Measurements from ENCODE around the gene NEK9. TPM values are rescaled to one million over a fixed set of nuclear protein-coding genes. Genes with fewer than 3 reads are reported as not detected.
A peak's percentile ranks its signal among the peaks of the same experiment; 100 is the strongest.

NEK9 gene
- 109 TPM for total RNA-seq
- long read RNA-seq, full-length matches to known transcripts: 24 of 62 reads
- long read RNA-seq, partial matches to known transcripts: 16 of 62 reads
- long read RNA-seq, other reads (novel, unspliced or antisense): 22 of 62 reads

- ATAC-seq (ENCODE audit: poor library complexity) (peak; percentile 97), DNase-seq (peak; percentile 95)
- intact Hi-C loops (cut with DNase I): loop anchor here (5.0 kb wide), 1 partner anchor 360 kb away; no protein-coding TSS in a partner anchor
Measured at GRCh38 chr14:75126679-75127473, at the start of gene NEK9. TSS of gene NEK9 (minus strand) at chr14:75127048. CDS start at chr14:75126921, 127 bp downstream.

- intact Hi-C loops (cut with DNase I): no loop called here
- DNase-seq (peak; percentile 92), ATAC-seq (ENCODE audit: poor library complexity) (peak; percentile 97)
Measured at GRCh38 chr14:75176142-75176820, 49.4 kb upstream of the NEK9 start, which contains the start of gene TMED10. TSS of gene TMED10 (minus strand) at chr14:75176612. CDS start at chr14:75176579, 33 bp downstream.

- ATAC-seq (ENCODE audit: poor library complexity) (no peak), DNase-seq (no peak)
- intact Hi-C loops (cut with DNase I): no loop called here
Measured at GRCh38 chr14:75175677-75176141, 48.9 kb upstream of the NEK9 start.

- ATAC-seq (ENCODE audit: poor library complexity): no peak
- intact Hi-C loops (cut with DNase I): no loop called here
- no peak for DNase-seq
Measured at GRCh38 chr14:75174066-75174465, 47.2 kb upstream of the NEK9 start.

GRCh38 chr14:75170772-75171171, 43.9 kb upstream of the NEK9 start:
- intact Hi-C loops (cut with DNase I): no loop called here
- no peak for ATAC-seq (ENCODE audit: poor library complexity)
- DNase-seq: no peak

GRCh38 chr14:75168586-75169335, 41.9 kb upstream of the NEK9 start:
- intact Hi-C loops (cut with DNase I): no loop called here
- DNase-seq (no peak), ATAC-seq (ENCODE audit: poor library complexity) (no peak)

GRCh38 chr14:75167325-75167724, 40.5 kb upstream of the NEK9 start:
- ATAC-seq (ENCODE audit: poor library complexity) (no peak), DNase-seq (no peak)
- intact Hi-C loops (cut with DNase I): no loop called here

GRCh38 chr14:75165586-75166391, 38.9 kb upstream of the NEK9 start:
- no peak for DNase-seq
- intact Hi-C loops (cut with DNase I): no loop called here
- no peak for ATAC-seq (ENCODE audit: poor library complexity)

- DNase-seq (no peak), ATAC-seq (ENCODE audit: poor library complexity) (no peak)
- intact Hi-C loops (cut with DNase I): no loop called here
Measured at GRCh38 chr14:75164809-75165208, 38.0 kb upstream of the NEK9 start.

GRCh38 chr14:75163677-75164076, 36.8 kb upstream of the NEK9 start:
- DNase-seq (no peak), ATAC-seq (ENCODE audit: poor library complexity) (no peak)
- intact Hi-C loops (cut with DNase I): no loop called here

- intact Hi-C loops (cut with DNase I): no loop called here
- ATAC-seq (ENCODE audit: poor library complexity): no peak
Measured at GRCh38 chr14:75162631-75163030, 35.8 kb upstream of the NEK9 start.

GRCh38 chr14:75158843-75159614, 32.2 kb upstream of the NEK9 start:
- intact Hi-C loops (cut with DNase I): no loop called here
- ATAC-seq (ENCODE audit: poor library complexity): no peak
- no peak for DNase-seq

More at GRCh38 chr14:75162631-75163030, 35.8 kb upstream of the NEK9 start:
- no peak for DNase-seq

GRCh38 chr14:75156901-75157300, 30.1 kb upstream of the NEK9 start:
- ATAC-seq (ENCODE audit: poor library complexity) (no peak), DNase-seq (no peak)
- intact Hi-C loops (cut with DNase I): no loop called here

GRCh38 chr14:75156111-75156510, 29.3 kb upstream of the NEK9 start:
- ATAC-seq (ENCODE audit: poor library complexity) (no peak), DNase-seq (no peak)
- intact Hi-C loops (cut with DNase I): no loop called here

- intact Hi-C loops (cut with DNase I): no loop called here
- DNase-seq: no peak
- ATAC-seq (ENCODE audit: poor library complexity): no peak
Measured at GRCh38 chr14:75155169-75155568, 28.3 kb upstream of the NEK9 start.

GRCh38 chr14:75153295-75153694, 26.4 kb upstream of the NEK9 start:
- DNase-seq: no peak
- ATAC-seq (ENCODE audit: poor library complexity): no peak
- intact Hi-C loops (cut with DNase I): no loop called here

GRCh38 chr14:75151851-75152250, 25.0 kb upstream of the NEK9 start:
- ATAC-seq (ENCODE audit: poor library complexity): no peak
- no peak for DNase-seq
- intact Hi-C loops (cut with DNase I): no loop called here
